Neuronal stem cell (in vitro differentiated cells): ENCODE measurements around the gene CD247.

Source experiments
- DNase-seq: peaks from one replicate; pipeline ENCODE4 v3.0.0-alpha.2; 2013; ENCODE audit warnings: low spot score
- H2AFZ ChIP-seq: one replicate; pipeline ENCODE4 v1.6.1; 2013; ENCODE audit warnings: mild to moderate bottlenecking, low read length, inconsistent platforms
- H2AK5ac ChIP-seq: 2 replicates; pipeline ENCODE4 v1.6.1; 2013; ENCODE audit warnings: low read depth, mild to moderate bottlenecking, inconsistent platforms, low read length, moderate library complexity, mixed read lengths
- H2BK120ac ChIP-seq: 2 replicates; pipeline ENCODE4 v1.6.1; 2013; ENCODE audit warnings: low read depth, mild to moderate bottlenecking, inconsistent platforms, low read length, moderate library complexity, mixed read lengths
- H2BK12ac ChIP-seq: one replicate; pipeline ENCODE4 v1.6.1; 2013; ENCODE audit warnings: low read length, inconsistent platforms
- H2BK15ac ChIP-seq: 2 replicates; pipeline ENCODE4 v1.6.1; 2013; ENCODE audit warnings: mild to moderate bottlenecking, low read length, inconsistent platforms, mixed read lengths
- H2BK5ac ChIP-seq: one replicate; pipeline ENCODE4 v1.6.1; 2013; ENCODE audit warnings: inconsistent platforms, mild to moderate bottlenecking, low read length, moderate library complexity
- H3K14ac ChIP-seq: one replicate; pipeline ENCODE4 v1.6.1; 2013; ENCODE audit warnings: low read length, inconsistent platforms
- H3K18ac ChIP-seq: 2 replicates; pipeline ENCODE4 v1.6.1; 2013; ENCODE audit warnings: low read length, inconsistent platforms
- H3K23ac ChIP-seq: 2 replicates; pipeline ENCODE4 v1.6.1; 2013; ENCODE audit warnings: low read depth, mild to moderate bottlenecking, mixed read lengths, low read length, inconsistent platforms; ENCODE audit not compliant: poor library complexity
- H3K27ac ChIP-seq: replicated peaks from 3 replicates; pipeline ENCODE4 v1.5.1; 2013; ENCODE audit warnings: low read length, inconsistent platforms
- H3K27me3 ChIP-seq, 3 experiments: 2 replicates each; pipeline ENCODE4 v1.6.1; 2013; ENCODE audit warnings: low read length in 3 of 3, mild to moderate bottlenecking in 2 of 3, inconsistent platforms in 1 of 3, low read depth in 1 of 3, mixed read lengths in 1 of 3, moderate library complexity in 1 of 3; ENCODE audit not compliant: control insufficient read depth in 3 of 3, insufficient read depth in 3 of 3
- H3K36me3 ChIP-seq, 2 donors: replicated peaks in 1 of 2; 2 replicates each; pipeline ENCODE4 v1.6.1; 2013; ENCODE audit warnings: low read length in 2 of 2; ENCODE audit not compliant: control insufficient read depth in 2 of 2, insufficient read depth in 2 of 2
- H3K4ac ChIP-seq: 2 replicates; pipeline ENCODE4 v1.6.1; 2013; ENCODE audit warnings: inconsistent platforms, mild to moderate bottlenecking, low read length, moderate library complexity
- H3K4me1 ChIP-seq, 2 donors: 1 replicate in 1 of 2; 2 replicates in 1 of 2; pipeline ENCODE4 v1.6.1; 2013; ENCODE audit warnings: low read length in 2 of 2, low read depth in 1 of 2; ENCODE audit not compliant: control insufficient read depth in 2 of 2, insufficient read depth in 1 of 2
- H3K4me2 ChIP-seq: one replicate; pipeline ENCODE4 v1.6.1; 2013; ENCODE audit warnings: mild to moderate bottlenecking, low read length, inconsistent platforms; ENCODE audit not compliant: insufficient read depth, poor library complexity, severe bottlenecking
- H3K4me3 ChIP-seq, 2 donors: 2 replicates each; pipeline ENCODE4 v1.5.1; 2013; ENCODE audit warnings: low read length in 2 of 2, mild to moderate bottlenecking in 2 of 2, inconsistent platforms in 1 of 2, moderate library complexity in 1 of 2
- H3K79me1 ChIP-seq: one replicate; pipeline ENCODE4 v1.6.1; 2013; ENCODE audit warnings: low read depth, mild to moderate bottlenecking, inconsistent platforms, low read length, moderate library complexity
- H3K9ac ChIP-seq: one replicate; pipeline ENCODE4 v1.6.1; 2013; ENCODE audit warnings: mild to moderate bottlenecking, low read depth, low read length, inconsistent platforms; ENCODE audit not compliant: poor library complexity
- H3K9me3 ChIP-seq, 2 donors: replicated peaks in 1 of 2; 2 replicates each; pipeline versions ENCODE3 to v1.6.1; 2013; ENCODE audit warnings: low read length in 2 of 2, mild to moderate bottlenecking in 2 of 2, inconsistent platforms in 1 of 2, low read depth in 1 of 2, mixed read lengths in 1 of 2, moderate library complexity in 1 of 2; ENCODE audit not compliant: control insufficient read depth in 2 of 2, insufficient read depth in 1 of 2
- H4K8ac ChIP-seq: one replicate; pipeline ENCODE4 v1.6.1; 2013; ENCODE audit warnings: low read depth, mild to moderate bottlenecking, inconsistent platforms, low read length, moderate library complexity
- H4K91ac ChIP-seq: one replicate; pipeline ENCODE4 v1.6.1; 2013; ENCODE audit warnings: low read length, low read depth, mild to moderate bottlenecking, inconsistent platforms; ENCODE audit not compliant: poor library complexity
- WGBS, 2 donors: extraction: QIAGEN DNeasy Blood & Tissue Kit; methylation state at CpG; one replicate each; pipeline ENCODE4 v1.1.7; 2013; ENCODE audit warnings: missing lambda C conversion rate in 2 of 2, mixed read lengths in 1 of 2; ENCODE audit not compliant: insufficient read length in 2 of 2, insufficient replicate concordance in 1 of 2; ENCODE audit errors: extremely low coverage in 2 of 2; 5-methylcytosine and 5-hydroxymethylcytosine counted together

The CD247 gene

DNA sequence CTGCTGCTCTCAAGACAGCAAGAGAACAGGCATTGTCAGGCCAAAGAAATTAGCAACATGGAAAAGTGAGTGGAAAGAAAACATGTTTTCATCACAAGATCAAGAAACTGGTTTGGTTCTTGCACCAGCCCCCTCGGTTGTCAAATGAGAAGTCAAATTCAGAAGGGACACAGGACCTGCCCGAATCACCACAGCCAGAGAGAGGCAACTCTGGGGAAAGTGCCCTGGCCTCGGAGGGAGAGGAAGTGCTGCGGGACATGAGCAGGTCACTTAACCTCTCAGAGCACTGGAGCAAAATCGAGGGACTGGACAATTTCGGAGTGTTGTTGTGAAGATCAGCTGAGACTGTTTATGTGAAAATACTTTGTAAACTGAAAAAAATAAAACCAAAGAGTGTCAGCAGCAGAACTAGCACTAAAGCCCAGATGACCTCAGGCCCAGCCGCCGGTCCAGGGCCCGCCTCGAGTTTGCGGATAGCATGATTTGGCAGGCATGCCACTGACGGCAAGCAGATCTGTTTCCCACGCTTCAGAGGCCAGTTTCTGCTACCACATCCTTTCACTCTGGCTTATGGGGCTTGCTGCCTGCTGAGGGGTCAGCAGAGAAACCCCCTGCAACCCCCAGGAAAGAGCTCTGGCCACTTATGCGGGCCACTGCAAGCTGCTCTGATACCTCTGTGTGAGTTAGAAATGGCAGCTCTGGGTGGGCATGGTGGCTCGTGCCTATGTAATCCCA lies 32.1 kb downstream of the CD247 start:
- no peak overlapping the region for H3K4me2 ChIP-seq
- H2BK120ac ChIP-seq, result peak overlapping the region; percentile 14
- peaks cover 24 to 29% of the 10 kb centered on the region in 2 donors for H3K4me1 ChIP-seq
- no peak overlapping the region for H2BK5ac ChIP-seq
- no peak overlapping the region for H3K4ac ChIP-seq
- no peaks in the 10 kb centered on the region for H3K36me3 ChIP-seq
- H2BK12ac ChIP-seq, result peak overlapping the region; percentile 98
- peak overlapping the region; percentile 27 for H4K91ac ChIP-seq
- H3K9ac ChIP-seq, result peak overlapping the region; percentile 70
- WGBS, 2 donors, result no CpG with 5 or more reads among the region's 15 CpGs
- H3K4me3 ChIP-seq, result no peak overlapping the region
- peak overlapping the region; percentile 90 for H2BK15ac ChIP-seq
- peak overlapping the region; percentile 45 for H2AK5ac ChIP-seq
- no peak overlapping the region for H3K27ac ChIP-seq
- H3K18ac ChIP-seq, result peak overlapping the region; percentile 91
- H3K27me3 ChIP-seq, result no peaks in the 10 kb centered on the region
- H4K8ac ChIP-seq, result no peak overlapping the region
- peak overlapping the region; percentile 17 for H2AFZ ChIP-seq
- H3K9me3 ChIP-seq, result peaks cover under 1 to 2% of the 10 kb centered on the region in 2 donors
- peak overlapping the region; percentile 56 for H3K14ac ChIP-seq
- no peaks in the 10 kb centered on the region for H3K79me1 ChIP-seq
- DNase-seq, result no peak
- peak overlapping the region; percentile 10 for H3K23ac ChIP-seq

DNA sequence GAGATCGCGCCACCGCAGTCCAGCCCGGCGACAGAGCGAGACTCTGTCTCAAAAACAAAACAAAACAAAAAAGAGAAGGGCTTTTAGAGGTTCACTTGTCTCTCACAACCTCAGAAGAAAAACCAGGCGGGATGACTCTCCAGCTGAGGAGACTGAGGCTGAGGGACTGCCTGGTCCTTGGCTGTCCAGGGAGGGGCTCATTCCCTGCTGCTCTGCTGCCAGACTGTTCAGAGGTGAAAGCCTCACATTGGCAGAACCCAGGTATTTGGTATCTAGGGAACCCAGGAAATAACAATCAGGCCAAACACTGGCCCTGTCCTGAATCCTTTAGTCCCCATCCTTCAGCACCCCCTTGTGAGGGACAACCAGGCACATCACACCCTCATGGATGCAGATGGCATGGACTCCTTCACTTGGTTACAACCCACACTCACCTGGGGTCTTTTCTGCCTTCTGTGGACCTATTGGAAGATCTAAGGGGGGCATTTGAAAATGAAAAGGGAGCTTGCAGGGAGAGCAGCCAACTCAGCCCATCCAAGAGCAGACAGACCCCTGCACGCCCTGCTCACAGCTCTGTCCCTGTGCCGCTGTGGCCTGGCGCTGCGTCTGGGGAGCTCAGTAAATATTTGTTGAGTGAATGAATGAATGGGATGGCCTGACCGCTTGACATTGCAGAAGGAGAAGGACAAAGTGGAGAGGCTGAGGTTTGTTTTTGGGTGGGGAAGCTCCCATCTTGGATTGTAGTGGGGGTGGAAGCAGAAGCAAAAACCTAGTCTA lies 33.4 kb downstream of the CD247 start:
- Histone ChIP-seq H3K9ac (no peak overlapping the region), H3K4me2 (no peak overlapping the region), H2BK15ac (no peak overlapping the region), H4K91ac (no peak overlapping the region), H3K27me3 (no peaks in the 10 kb centered on the region), H2BK120ac (no peak overlapping the region), H3K9me3 (peaks cover 2 to 3% of the 10 kb centered on the region in 2 donors), H3K18ac (peak overlapping the region; percentile 53), H2BK12ac (no peak overlapping the region), H3K4me1 (peaks cover 22 to 29% of the 10 kb centered on the region in 2 donors), H3K79me1 (no peaks in the 10 kb centered on the region), H4K8ac (no peak overlapping the region), H3K23ac (no peak overlapping the region), H3K4ac (no peak overlapping the region), H2BK5ac (no peak overlapping the region), H3K36me3 (no peaks in the 10 kb centered on the region), H2AFZ (no peak overlapping the region), H3K27ac (no peak overlapping the region), H2AK5ac (no peak overlapping the region), H3K14ac (no peak overlapping the region), H3K4me3 (no peak overlapping the region)
- no CpG with 5 or more reads among the region's 12 CpGs for WGBS, 2 donors
- DNase-seq, result no peak

DNA sequence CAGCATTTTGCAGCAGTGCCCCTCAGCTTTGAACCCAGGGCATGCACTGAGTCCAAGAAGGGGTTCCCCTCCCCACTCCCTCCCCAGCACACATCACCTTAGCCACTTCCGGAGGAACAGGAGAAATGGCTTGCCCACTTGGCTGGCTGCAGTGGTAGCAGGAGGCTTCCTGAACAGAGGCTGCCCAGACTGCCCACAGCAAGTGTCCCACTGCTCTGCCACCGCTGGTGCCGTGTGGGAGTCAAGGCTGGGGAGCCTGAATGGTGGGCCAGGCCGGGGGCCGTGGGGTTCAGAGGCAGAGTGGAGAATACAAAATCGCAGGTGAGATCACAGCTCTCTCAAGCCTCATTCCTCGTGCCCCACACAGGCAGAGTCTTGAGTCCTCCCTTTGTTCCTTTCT lies 34.5 kb downstream of the CD247 start:
- no peak overlapping the region for H3K4me2 ChIP-seq
- H2BK5ac ChIP-seq, result no peak overlapping the region

GRCh38 chr1:167482184-167482583 lies 36.1 kb downstream of the CD247 start:
- no peak for DNase-seq

More for the DNA sequence above, 34.5 kb downstream of the CD247 start:
- peaks cover 18 to 29% of the 10 kb centered on the region in 2 donors for H3K4me1 ChIP-seq
- H3K9ac ChIP-seq, result no peak overlapping the region
- no peak overlapping the region for H2BK12ac ChIP-seq
- peak overlapping the region; percentile 9 for H2AFZ ChIP-seq
- peak overlapping the region; percentile 14 for H2BK15ac ChIP-seq
- H2AK5ac ChIP-seq, result no peak overlapping the region
- no peaks in the 10 kb centered on the region for H3K79me1 ChIP-seq
- H4K8ac ChIP-seq, result no peak overlapping the region
- no peaks in the 10 kb centered on the region for H3K36me3 ChIP-seq
- no peak overlapping the region for H3K27ac ChIP-seq
- peaks cover 2 to 3% of the 10 kb centered on the region in 2 donors for H3K9me3 ChIP-seq
- no peaks in the 10 kb centered on the region for H3K27me3 ChIP-seq
- WGBS, 2 donors, result no CpG with 5 or more reads among the region's 7 CpGs
- peak overlapping the region; percentile 5 for H2BK120ac ChIP-seq
- H3K4me3 ChIP-seq, result no peak overlapping the region
- peak overlapping the region; percentile 49 for H3K18ac ChIP-seq
- H3K23ac ChIP-seq, result no peak overlapping the region
- DNase-seq, result no peak
- no peak overlapping the region for H3K4ac ChIP-seq
- H3K14ac ChIP-seq, result no peak overlapping the region
- H4K91ac ChIP-seq, result no peak overlapping the region

More at GRCh38 chr1:167482184-167482583, 36.1 kb downstream of the CD247 start:
- Histone ChIP-seq H3K23ac (peak overlapping the region; percentile 20), H2AFZ (peak overlapping the region; percentile 20), H3K4me3 (no peak overlapping the region), H4K91ac (no peak overlapping the region), H3K27ac (no peak overlapping the region), H3K9me3 (peaks cover 0 to 3% of the 10 kb centered on the region in 2 donors), H2BK15ac (no peak overlapping the region), H3K79me1 (no peaks in the 10 kb centered on the region), H3K14ac (no peak overlapping the region), H3K36me3 (no peaks in the 10 kb centered on the region), H2BK12ac (no peak overlapping the region), H4K8ac (no peak overlapping the region), H3K18ac (peak overlapping the region; percentile 67), H3K4ac (no peak overlapping the region), H3K4me1 (peaks cover 11 to 22% of the 10 kb centered on the region in 2 donors), H3K9ac (no peak overlapping the region), H3K4me2 (no peak overlapping the region), H3K27me3 (no peaks in the 10 kb centered on the region), H2AK5ac (peak overlapping the region; percentile 13), H2BK5ac (no peak overlapping the region), H2BK120ac (peak overlapping the region; percentile 42)
- no CpG with 5 or more reads among the region's 4 CpGs for WGBS, 2 donors
